Measurements from ENCODE around the gene TLN1.

TLN1 gene

GRCh38 chr9:35757226-35757891, 25.4 kb upstream of the TLN1 start:
- in situ Hi-C loops (cut with HindIII; ENCODE audit: low pct_ligation_motif_present, low pct_unique_long_range_greater_than_20kb, low sequenced_read_pairs) = no loop called here
- peak; percentile 71 for DNase-seq

DNA sequence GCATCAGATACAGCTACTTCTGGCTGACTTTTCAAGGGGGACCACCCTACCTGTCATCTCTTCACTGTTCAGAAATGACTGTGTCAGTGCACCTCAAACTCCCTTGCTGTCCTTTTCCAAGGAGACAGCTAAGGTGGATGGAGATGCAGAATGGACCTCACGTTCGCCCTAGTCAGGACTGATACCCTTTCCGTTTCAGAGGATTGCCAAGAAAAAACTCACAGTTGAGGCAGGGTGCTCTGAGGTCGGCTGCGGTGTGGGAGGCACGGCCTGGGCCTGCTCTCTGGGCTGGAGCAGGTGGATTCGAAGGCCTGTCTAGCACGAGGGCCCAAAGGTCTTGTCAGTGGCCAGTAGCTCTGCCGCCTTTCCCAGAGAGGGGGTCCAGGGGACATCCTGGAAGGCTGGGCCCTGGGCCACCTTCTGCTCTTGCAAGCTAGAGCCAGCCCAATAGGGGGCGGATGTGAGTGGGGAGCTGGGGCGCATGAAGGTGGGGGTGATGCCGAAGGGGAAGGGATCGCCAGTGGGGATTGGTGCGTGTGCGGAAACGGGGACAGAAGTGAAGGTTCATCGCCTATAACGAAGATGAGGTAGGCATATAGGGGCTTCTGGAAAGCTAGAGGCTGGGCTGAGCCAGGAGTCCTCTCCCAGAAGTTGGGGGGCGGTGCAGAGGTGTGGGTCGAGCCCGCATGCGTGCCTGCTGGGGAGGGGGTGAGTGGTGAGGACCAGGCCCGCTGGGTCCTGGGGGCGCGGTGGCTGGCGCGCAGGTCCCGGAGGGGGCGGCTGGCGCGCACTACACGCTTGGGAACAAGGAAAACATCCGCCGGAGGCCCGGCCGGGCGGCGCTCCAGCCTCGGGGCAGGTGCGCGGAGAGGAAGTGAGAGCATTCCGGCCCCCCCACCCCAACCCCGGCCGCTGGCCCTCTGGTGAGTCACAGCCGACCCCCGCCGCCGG, 24.6 kb upstream of the TLN1 start:
- peak; percentile 80 for DNase-seq
- in situ Hi-C loops (cut with HindIII; ENCODE audit: low pct_ligation_motif_present, low pct_unique_long_range_greater_than_20kb, low sequenced_read_pairs) = no loop called here

DNA sequence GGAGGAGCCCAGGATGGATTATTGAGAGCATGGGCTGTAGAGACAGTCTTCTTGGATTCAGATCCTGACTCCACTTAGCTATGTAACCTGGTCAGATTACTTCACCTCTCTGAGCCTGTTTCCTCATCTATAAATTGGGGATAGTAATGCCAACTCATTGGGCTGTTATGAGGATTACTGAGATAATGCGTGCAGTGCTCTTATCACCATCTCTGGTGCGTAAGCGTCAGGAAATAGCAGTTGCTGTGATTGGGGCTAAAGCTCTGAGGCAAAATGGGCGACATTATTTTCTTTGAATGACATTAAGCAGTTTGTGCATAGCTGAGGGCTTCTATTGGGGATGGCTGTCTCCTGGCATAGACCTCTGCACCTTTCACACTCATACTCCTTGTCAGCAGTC, 23.1 kb upstream of the TLN1 start:
- no peak for DNase-seq
- in situ Hi-C loops (cut with HindIII; ENCODE audit: low pct_ligation_motif_present, low pct_unique_long_range_greater_than_20kb, low sequenced_read_pairs) = no loop called here

- in situ Hi-C loops (cut with HindIII; ENCODE audit: low pct_ligation_motif_present, low pct_unique_long_range_greater_than_20kb, low sequenced_read_pairs) = no loop called here
- DNase-seq = no peak
Observed at GRCh38 chr9:35754264-35754663, 22.3 kb upstream of the TLN1 start, which contains the start of gene MSMP. TSS of gene MSMP (minus strand) at chr9:35754276. CDS start at chr9:35754129, 147 bp downstream.

- in situ Hi-C loops (cut with HindIII; ENCODE audit: low pct_ligation_motif_present, low pct_unique_long_range_greater_than_20kb, low sequenced_read_pairs) = no loop called here
- DNase-seq = no peak
Observed at GRCh38 chr9:35753466-35753865, 21.5 kb upstream of the TLN1 start.

- in situ Hi-C loops (cut with HindIII; ENCODE audit: low pct_ligation_motif_present, low pct_unique_long_range_greater_than_20kb, low sequenced_read_pairs) = no loop called here
- DNase-seq = no peak
Observed at GRCh38 chr9:35750256-35750531, 18.2 kb upstream of the TLN1 start.

DNA sequence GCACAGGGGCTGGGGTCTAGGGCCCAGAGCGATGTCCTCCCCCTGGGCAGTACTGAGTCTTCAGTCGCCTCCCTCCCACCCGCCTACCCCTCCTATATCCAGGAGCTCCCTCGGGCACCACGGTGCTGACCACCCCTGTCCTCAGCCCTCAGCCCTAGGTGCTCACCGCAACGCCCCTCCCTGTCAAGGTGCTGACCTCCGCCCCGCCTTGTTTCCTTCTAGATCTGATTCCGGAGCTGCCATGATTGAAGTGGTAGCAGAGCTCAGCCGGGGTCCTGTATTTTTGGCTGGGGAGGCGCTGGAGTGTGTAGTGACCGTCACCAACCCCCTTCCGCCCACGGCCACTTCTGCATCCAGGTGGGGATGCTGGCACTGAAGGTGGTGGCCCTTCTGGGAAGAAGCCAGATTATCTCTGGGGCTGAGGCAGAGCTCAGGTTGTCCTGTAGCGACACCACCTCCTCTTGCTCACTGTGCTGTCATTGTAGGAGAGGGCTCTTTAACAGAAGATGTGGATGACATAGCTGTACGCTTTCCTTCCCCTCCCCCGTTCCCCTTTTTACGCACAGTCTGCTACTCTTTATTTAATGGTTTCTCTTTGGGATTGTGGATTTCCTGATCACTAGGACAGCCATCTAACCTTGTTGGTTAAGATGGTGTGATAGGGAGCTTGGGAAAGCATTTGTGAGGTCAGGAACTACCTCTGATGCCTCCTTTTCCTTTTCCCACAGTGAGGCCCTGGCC, 17.7 kb upstream of the TLN1 start:
- in situ Hi-C loops (cut with HindIII; ENCODE audit: low pct_ligation_motif_present, low pct_unique_long_range_greater_than_20kb, low sequenced_read_pairs) = no loop called here
- DNase-seq = no peak

GRCh38 chr9:35748858-35749514, 17.0 kb upstream of the TLN1 start, which contains the start of the genes GBA2 and RGP1:
TSS of gene GBA2 (minus strand) at chr9:35749228. CDS start at chr9:35748704, 524 bp downstream.
TSS of gene RGP1 (plus strand) at chr9:35749287. CDS start at chr9:35749756, 469 bp downstream.
- peak; percentile 76 for DNase-seq
- in situ Hi-C loops (cut with HindIII; ENCODE audit: low pct_ligation_motif_present, low pct_unique_long_range_greater_than_20kb, low sequenced_read_pairs) = no loop called here

GRCh38 chr9:35748242-35748857, 16.4 kb upstream of the TLN1 start:
- DNase-seq = no peak
- in situ Hi-C loops (cut with HindIII; ENCODE audit: low pct_ligation_motif_present, low pct_unique_long_range_greater_than_20kb, low sequenced_read_pairs) = no loop called here

- in situ Hi-C loops (cut with HindIII; ENCODE audit: low pct_ligation_motif_present, low pct_unique_long_range_greater_than_20kb, low sequenced_read_pairs) = no loop called here
- DNase-seq = no peak
Observed at GRCh38 chr9:35746583-35746982, 14.6 kb upstream of the TLN1 start.

DNA sequence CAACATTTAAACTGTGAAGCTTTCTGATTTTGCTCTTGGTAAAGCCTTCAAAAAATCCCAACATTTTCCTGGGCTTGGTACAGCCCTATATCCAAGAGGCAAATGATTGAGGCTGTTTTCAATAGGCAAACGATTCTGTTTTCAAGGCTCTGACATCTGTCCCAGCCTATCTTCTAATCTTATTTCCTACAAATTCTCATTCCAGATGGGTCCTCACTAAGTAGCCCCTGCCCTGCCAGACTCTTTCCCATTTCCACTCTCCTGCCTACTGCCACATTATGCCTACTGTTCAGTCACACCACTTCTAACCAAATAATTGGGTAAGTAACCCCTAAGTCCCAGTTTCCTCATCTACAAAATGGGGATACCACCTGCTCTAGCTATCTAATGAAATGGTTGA, 13.6 kb upstream of the TLN1 start:
- in situ Hi-C loops (cut with HindIII; ENCODE audit: low pct_ligation_motif_present, low pct_unique_long_range_greater_than_20kb, low sequenced_read_pairs) = no loop called here
- DNase-seq = no peak

DNA sequence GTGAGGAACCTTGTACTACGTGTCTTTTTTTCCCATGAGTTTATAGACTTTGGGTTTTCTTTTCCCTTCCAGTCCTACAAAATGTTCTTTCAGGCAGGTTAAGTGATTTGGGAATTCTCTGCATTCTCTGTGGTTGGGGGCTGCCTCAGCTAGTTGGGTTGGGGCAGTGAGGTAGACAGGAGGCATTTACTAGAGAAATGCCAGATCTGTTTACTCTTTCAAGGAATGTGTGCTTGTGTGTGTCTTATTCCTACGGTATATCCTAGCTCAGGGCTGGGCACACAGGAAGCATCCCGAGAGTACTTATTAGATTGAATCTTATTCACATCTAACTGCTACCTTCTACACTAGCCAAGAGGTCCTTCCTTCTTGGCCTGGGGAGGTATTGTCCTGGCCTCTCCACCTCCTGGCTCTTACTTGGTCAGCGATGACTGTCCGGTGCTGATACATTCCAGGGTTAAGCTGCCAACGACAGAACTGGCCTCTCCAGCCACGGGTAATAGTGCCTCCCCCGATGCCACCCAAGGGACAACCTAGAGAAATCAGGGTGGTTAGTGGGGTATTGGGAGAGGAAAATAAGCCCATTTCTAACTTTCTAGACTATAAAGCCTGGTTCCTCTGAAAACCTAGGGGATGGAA, 12.0 kb upstream of the TLN1 start:
- in situ Hi-C loops (cut with HindIII; ENCODE audit: low pct_ligation_motif_present, low pct_unique_long_range_greater_than_20kb, low sequenced_read_pairs) = no loop called here
- no peak for DNase-seq

DNA sequence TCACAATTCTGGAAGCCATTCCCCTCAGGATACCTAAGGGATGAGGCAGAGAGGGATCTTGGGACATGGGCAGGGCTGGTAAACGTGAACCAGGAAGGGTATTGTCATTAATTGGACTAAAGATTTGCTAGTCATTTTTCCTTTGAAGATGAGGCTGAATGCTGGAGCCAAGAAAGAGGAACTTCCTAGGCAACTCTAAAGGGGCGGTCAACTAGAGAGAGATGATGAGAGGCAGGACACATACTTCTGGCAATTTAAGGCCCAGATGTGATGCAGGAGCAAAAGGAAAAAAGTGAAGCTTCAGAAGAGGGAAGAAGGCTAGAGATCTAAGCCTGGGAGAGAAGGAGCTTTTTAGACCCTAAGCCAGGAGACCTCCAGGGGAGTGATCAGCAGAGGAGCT, 11.5 kb upstream of the TLN1 start:
- no peak for DNase-seq
- in situ Hi-C loops (cut with HindIII; ENCODE audit: low pct_ligation_motif_present, low pct_unique_long_range_greater_than_20kb, low sequenced_read_pairs) = no loop called here

DNA sequence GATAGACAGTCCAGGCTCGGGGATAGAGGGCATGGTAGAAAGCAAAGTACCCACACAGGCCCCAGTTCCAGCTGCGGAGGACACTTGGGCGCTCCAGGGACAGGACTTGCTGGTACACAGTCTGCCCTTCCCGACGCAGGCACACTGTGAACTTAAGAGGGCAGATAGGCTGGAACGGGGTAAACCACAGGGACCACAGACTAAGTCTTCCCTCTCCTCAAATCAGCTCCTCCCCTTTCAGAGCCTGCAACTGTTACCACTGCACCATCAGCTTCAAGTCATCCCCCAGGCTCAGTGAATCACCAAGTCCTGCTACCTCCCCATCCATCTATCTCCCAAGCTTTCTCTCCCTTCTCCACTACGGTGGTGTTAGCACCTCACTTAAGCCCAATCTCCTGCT, 9.7 kb upstream of the TLN1 start:
- in situ Hi-C loops (cut with HindIII; ENCODE audit: low pct_ligation_motif_present, low pct_unique_long_range_greater_than_20kb, low sequenced_read_pairs) = no loop called here
- DNase-seq = no peak

DNA sequence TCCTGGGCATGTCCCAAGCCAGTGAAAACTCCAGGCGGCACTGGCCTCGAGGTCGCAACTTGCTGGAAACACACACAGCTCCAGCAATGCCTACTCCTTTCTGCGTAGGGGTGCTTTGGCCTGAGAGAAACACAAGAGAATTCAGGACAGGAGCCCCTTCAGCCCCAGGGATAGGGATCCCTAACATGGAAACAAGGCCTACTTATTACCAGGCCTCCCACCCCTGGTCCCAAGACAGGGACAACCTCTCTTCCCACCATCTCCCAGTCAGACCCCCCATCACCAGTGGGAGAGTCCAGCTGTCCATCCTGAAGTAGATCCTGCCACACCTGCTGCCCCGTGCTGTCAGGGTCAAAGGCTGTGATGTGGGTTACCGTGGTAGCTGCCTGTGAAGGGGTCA, 8.2 kb upstream of the TLN1 start:
- DNase-seq = no peak
- in situ Hi-C loops (cut with HindIII; ENCODE audit: low pct_ligation_motif_present, low pct_unique_long_range_greater_than_20kb, low sequenced_read_pairs) = no loop called here

GRCh38 chr9:35738924-35739323, 6.9 kb upstream of the TLN1 start:
- in situ Hi-C loops (cut with HindIII; ENCODE audit: low pct_ligation_motif_present, low pct_unique_long_range_greater_than_20kb, low sequenced_read_pairs) = no loop called here
- no peak for DNase-seq

GRCh38 chr9:35738186-35738585, 6.2 kb upstream of the TLN1 start:
- DNase-seq = no peak
- in situ Hi-C loops (cut with HindIII; ENCODE audit: low pct_ligation_motif_present, low pct_unique_long_range_greater_than_20kb, low sequenced_read_pairs) = no loop called here

- DNase-seq = no peak
- in situ Hi-C loops (cut with HindIII; ENCODE audit: low pct_ligation_motif_present, low pct_unique_long_range_greater_than_20kb, low sequenced_read_pairs) = no loop called here
Observed at GRCh38 chr9:35737143-35737542, 5.1 kb upstream of the TLN1 start.

All from ACHN (cell line).